GM13977 (cell line): ENCODE data around the gene SRR.

Source experiments
- DNase-seq: peaks from one replicate; pipeline ENCODE4 v3.0.0; 2012; ENCODE audit warnings: low spot score
- CTCF ChIP-seq: IDR thresholded peaks from 2 replicates; pipeline ENCODE4 v1.5.1; 2012; ENCODE audit warnings: mild to moderate bottlenecking, control low read depth; ENCODE audit not compliant: insufficient read depth; ENCODE audit errors: extremely low read depth, missing control alignments
- in situ Hi-C: fragments of 300-500 bp; cut with MboI; formaldehyde crosslinking; loops from one replicate; pipeline ENCODE4 v1.12.0; 2022; ENCODE audit warnings: low sequenced_read_pairs, low pct_unique_long_range_greater_than_20kb, mixed read lengths, inconsistent platforms; ENCODE audit not compliant: unreplicated experiment

SRR gene

DNA sequence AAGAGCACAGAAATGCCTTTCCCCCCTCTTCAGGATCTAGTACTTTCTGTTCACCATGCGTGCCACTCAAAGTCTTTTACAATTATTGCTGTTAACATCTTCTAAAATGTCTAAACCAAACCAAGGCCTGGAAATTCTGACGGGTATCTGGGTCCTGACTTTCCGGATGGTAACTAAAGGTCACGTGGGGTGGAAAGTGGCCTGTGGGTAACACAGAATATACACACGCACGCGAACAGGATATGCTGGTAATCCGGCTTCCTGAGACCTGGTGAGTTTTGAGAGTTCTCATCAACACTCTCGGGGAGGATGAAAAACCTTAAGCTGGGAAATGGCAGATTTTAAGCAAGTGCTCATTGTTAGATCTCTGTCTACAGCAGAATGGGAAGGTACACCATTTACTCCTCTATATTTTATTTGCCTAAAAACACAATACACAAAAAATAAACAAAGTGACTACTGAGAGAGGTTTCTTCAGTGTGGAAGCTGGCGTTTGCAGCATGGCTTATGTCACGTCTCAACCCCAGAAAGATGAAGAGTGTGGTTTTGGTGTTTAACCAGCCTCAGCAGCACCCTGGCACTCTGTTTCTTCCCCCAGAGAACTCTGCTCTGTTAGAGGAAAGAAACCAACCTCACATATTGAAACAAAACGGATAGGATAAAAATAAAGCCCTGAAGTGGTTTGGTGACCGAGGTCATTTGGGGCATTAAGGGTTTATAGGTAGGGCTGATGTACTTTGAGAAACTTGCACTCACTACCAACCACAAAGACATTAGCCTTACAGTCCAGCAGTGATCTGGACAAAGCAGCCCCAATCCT lies 37.5 kb upstream of the SRR start:
- in situ Hi-C loops: no loop called here
- peak; percentile 61 for DNase-seq
- TF ChIP-seq CTCF: no peak

GRCh38 chr17:2266865-2267228 lies 36.9 kb upstream of the SRR start:
- peak; percentile 29 for DNase-seq
- in situ Hi-C loops: no loop called here
- no peak for TF ChIP-seq CTCF

DNA sequence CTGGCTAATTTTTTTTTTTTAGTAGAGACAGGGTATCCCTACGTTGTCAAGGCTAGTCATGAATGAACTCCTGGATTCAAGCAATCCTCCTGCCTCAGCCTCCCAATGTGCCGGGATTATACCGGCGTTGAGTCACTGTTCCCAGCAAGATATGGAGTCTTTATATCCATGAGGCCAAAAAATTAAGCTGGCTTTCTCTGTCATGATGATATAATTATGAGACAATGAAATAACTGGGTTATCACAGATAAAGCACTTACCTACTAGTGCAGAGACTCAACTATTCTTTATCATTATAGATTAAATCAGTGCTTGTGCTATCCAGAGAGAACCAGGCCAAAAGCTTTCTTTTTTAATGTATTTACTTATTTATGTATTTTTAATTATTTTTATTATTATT lies 36.4 kb upstream of the SRR start:
- in situ Hi-C loops: no loop called here
- TF ChIP-seq CTCF: no peak
- no peak for DNase-seq

DNA sequence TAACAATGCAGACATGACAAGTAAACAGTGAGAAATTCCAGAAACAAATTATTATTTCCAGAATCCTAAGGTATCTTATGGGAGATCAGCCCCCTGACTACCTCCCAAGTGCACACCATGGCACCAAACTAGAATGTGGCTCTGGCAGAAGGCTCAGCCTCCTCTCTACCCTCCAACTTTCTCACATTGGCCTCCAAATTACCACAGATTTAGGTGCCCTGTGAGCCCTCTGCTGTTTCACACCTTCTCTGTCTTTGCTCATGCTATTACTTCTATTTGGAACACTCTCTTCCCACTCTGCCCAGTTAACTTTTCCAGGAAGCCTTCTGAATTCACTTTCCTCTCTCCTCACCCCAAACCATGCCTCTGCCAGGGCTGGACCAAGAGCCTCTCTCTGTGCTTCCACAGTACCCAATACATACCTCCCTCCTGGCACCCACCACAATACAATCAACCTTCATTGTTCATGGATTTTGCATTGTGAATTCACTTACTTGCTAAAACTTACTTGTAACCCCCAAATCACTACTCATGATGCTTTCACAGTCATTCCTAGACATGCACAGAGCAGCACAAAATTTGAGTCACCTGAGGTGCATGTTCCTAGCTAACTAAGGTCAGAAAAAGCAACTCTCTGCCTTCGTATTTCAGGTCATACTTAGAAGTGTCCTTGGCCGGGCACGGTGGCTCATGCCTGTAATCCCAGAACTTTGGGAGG lies 31.6 kb upstream of the SRR start:
- DNase-seq: no peak
- in situ Hi-C loops: no loop called here
- no peak for TF ChIP-seq CTCF

- DNase-seq: no peak
- TF ChIP-seq CTCF: no peak
- in situ Hi-C loops: no loop called here
Measured at GRCh38 chr17:2274414-2274813, 29.3 kb upstream of the SRR start.

- no peak for DNase-seq
- in situ Hi-C loops: no loop called here
- TF ChIP-seq CTCF: no peak
Measured at GRCh38 chr17:2275722-2276121, 28.0 kb upstream of the SRR start.
